Retinal pigment epithelial cell (primary cell): ENCODE results near the gene CEP97.
"Not testable (repeated sequence)": the region's sequence is repeated elsewhere in the genome, so short reads cannot be mapped to it uniquely, and the experiment has no call there.

Experiments
- DNase-seq: peaks from one replicate; pipeline ENCODE4 v3.0.0-alpha.2; 2010; ENCODE audit warnings: low read depth
- H3K4me3 ChIP-seq: 2 replicates; pipeline ENCODE4 v1.5.1; 2011; ENCODE audit warnings: mild to moderate bottlenecking, low read length, control low read depth, moderate library complexity
- TF ChIP-seq, protein P1 (sequence below): conservative IDR thresholded peaks from 2 replicates; pipeline ENCODE4 v1.5.1; 2011; ENCODE audit warnings: low read depth, low read length, control low read depth, inconsistent platforms

CEP97 gene

DNA sequence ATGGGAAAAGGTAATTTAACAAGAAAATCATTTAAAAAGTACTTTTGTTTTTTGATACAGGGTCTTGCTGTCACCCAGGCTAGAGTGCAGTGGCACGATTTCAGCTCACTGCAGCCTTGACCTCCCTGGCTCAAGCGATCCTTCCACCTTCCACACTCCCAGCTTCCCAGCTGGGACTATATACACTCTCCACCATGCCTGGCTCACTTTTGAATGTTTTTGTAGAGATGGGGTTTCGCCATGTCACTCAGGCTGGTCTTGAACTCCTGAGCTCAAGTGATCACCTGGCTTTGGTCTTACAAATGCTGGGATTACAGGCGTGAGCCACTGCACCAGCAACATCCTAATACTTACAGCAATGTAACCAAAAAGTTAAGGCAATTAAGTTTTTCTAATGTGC, 43.9 kb upstream of the CEP97 start:
- no peak for DNase-seq
- TF ChIP-seq, protein P1, sequence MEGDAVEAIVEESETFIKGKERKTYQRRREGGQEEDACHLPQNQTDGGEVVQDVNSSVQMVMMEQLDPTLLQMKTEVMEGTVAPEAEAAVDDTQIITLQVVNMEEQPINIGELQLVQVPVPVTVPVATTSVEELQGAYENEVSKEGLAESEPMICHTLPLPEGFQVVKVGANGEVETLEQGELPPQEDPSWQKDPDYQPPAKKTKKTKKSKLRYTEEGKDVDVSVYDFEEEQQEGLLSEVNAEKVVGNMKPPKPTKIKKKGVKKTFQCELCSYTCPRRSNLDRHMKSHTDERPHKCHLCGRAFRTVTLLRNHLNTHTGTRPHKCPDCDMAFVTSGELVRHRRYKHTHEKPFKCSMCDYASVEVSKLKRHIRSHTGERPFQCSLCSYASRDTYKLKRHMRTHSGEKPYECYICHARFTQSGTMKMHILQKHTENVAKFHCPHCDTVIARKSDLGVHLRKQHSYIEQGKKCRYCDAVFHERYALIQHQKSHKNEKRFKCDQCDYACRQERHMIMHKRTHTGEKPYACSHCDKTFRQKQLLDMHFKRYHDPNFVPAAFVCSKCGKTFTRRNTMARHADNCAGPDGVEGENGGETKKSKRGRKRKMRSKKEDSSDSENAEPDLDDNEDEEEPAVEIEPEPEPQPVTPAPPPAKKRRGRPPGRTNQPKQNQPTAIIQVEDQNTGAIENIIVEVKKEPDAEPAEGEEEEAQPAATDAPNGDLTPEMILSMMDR = no peak
- no peak overlapping the region for H3K4me3 ChIP-seq

DNA sequence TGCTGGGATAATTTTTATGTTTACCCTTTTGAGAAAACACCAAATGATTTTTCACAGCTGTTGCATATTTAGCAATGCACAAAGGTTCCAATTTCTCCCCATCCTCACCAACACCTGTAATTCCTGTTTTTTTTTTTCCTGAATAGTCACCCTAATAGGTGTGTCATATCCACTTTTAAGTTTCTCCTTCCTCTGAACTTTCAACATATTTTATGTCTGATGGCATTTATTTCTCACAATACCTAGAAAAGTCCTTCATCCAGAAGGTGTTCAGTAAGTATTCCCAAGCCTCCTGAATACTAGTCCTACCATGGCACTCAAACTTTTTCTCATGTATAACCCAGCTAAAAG, 39.4 kb upstream of the CEP97 start:
- no peak for DNase-seq
- TF ChIP-seq, protein P1 = no peak

DNA sequence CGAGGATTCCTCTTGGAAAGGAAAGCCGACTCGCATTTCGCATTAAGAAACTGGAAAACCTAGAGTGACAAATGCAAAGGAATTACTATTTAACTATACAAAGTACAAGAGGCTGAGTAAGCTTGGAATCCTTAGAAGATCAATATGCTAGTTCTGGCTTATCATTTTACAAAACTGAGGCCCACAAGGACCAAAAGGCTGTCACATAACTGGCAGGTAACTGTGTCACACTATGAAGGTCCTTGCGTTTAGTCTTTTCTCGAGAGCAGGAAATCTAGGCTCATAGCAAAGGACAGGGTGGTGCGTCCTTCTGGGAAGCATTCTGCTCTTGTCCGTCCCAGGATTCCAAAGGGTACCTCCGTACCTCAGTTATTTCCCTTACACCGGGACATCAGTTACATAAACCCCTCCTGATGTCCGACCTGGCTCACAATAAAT, 38.5 kb upstream of the CEP97 start:
- no peak for DNase-seq
- peak overlapping the region; percentile 100 for H3K4me3 ChIP-seq
- TF ChIP-seq, protein P1 = no peak

More for the DNA sequence above, 39.4 kb upstream of the CEP97 start:
- H3K4me3 ChIP-seq = peak overlapping the region; percentile 100

DNA sequence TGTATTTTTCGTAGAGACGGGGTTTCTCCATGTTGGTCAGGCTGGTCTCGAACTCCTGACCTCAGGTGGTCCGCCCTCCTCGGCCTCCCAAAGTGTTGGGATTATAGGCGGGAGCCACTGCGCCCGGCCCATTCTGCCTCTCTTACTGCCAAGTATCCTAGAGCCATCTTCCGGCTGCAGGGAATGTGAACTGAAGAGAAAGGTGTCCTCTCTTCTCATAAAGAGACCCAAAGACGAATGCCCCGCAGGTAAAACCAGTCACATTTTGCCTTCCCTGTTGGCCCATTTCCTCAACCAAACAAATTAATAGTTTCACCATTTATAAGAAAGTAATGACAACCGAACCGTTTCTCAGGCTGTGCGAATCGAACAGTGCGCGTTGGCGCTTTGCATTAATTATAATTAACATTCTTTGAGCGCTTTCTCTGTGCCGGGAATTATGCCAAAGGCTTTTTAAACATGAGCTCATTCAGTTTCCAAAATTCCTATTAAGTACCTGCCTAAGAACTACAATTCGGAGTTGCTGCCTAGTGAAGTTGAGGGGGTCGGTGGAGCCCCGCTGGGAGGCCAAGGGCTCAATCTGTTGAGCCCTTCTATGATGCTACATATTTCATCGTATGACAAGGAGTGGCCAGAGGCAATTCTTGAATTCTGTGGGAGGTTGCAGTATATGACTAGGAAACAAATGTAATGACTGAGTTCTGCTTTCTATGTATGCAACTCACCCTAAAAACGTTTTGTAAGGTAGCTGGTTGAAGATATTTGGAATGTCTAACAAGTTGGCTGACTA, 37.1 kb upstream of the CEP97 start:
- TF ChIP-seq, protein P1 = no peak
- peak overlapping the region; percentile 100 for H3K4me3 ChIP-seq
- DNase-seq = no peak

DNA sequence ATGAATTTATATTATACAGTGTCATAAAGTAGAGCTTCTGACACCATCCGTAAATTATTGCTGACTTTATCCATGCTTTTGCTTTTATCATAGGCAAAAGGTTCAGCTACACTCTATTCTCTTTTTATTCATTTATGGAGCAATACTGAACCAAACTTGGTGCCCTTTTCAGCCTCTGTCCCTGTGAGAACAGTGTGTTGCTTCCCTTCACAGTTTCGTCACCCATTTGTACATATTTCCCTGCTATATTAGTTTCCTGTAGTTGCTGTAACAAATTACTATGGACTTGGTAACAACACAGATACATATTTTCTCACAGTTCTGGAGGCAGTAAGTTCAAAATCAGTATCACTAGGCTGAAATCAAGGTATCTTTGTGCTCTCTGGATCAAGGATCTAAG, 35.1 kb upstream of the CEP97 start:
- no peak overlapping the region for H3K4me3 ChIP-seq
- DNase-seq = no peak
- TF ChIP-seq, protein P1 = no peak

DNA sequence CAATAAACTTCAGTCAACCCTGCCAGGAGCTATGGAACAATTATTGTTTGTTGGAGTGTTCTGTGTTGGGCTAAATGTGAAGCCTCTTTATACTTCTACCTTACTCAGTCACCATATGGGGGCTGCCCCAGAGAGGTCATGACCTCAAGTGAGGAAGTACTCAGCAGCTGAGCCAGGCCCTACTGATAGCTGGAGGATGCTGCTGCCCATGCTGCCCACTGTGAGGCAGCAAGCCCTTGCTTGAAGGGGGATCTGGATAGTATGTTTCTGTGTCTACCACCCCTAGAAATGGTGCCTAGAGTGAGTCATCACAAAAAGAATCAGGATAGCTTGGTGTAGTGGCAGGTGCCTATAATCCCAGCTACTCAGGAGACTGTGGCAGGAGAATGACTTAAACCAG, 33.4 kb upstream of the CEP97 start:
- TF ChIP-seq, protein P1 = no peak
- no peak overlapping the region for H3K4me3 ChIP-seq
- no peak for DNase-seq

DNA sequence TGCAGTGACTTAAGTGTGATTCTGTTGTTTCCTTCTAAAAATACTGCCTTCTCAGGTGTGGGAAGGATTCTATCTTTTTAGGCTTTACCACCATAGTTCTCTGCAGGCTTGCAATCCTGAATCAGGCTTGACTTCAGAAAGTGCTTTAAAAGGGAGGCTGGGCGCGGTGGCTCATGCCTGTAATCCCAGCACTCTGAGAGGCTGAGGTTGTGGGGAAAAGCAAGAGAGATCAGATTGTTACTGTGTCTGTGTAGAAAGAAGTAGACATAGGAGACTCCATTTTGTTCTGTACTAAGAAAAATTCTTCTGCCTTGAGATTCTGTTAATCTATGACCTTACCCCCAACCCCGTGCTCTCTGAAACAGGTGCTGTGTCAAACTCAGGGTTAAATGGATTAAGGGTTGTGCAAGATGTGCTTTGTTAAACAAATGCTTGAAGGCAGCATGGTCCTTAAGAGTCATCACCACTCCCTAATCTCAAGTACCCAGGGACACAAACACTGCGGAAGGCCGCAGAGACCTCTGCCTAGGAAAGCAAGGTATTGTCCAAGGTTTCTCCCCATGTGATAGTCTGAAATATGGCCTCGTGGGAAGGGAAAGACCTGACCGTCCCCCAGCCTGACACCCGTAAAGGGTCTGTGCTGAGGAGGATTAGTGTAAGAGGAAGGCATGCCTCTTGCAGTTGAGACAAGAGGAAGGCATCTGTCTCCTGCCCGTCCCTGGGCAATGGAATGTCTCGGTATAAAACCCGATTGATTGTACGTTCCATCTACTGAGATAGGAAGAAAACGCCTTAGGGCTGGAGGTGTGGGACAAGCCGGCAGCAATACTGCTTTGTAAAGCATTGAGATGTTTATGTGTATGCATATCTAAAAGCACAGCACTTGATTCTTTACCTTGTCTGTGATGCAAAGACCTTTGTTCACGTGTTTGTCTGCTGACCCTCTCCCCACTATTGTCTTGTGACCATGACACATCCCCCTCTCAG, 32.4 kb upstream of the CEP97 start:
- not testable (repeated sequence) for DNase-seq, H3K4me3 ChIP-seq
